Mononuclear cell (primary cell): ENCODE measurements around the gene CNOT9. TPM values are rescaled to one million over a fixed set of nuclear protein-coding genes. Genes with fewer than 3 reads are reported as not detected.
A peak's percentile ranks its signal among the peaks of the same experiment; 100 is the strongest.

ENCODE experiments used
- H3K27me3 ChIP-seq: 2 replicates; pipeline ENCODE4 v1.6.0; 2011; ENCODE audit warnings: low read length, control low read depth; ENCODE audit not compliant: insufficient read depth
- H3K4me1 ChIP-seq: 2 replicates; pipeline ENCODE4 v1.5.1; 2011; ENCODE audit warnings: mild to moderate bottlenecking, low read length, control low read depth; ENCODE audit not compliant: insufficient read depth
- H3K4me3 ChIP-seq: 2 replicates; pipeline ENCODE4 v1.5.1; 2011; ENCODE audit warnings: mild to moderate bottlenecking, low read length, moderate library complexity
- H3K9me3 ChIP-seq: 2 replicates; pipeline ENCODE4 v1.5.1; 2011; ENCODE audit warnings: low read depth, mild to moderate bottlenecking, control low read depth, low read length
- total RNA-seq: library from RNA; depleted of rRNA; stranded (reverse); fragments of >200 nt; gene quantifications from one replicate; pipeline ENCODE4 v1.2.3, GENCODE V29; 2012

The CNOT9 gene
- total RNA-seq, 1 donor = 65.9 TPM

- H3K9me3 ChIP-seq = no peaks in the 10 kb centered on the region
Observed at GRCh38 chr2:218566296-218566695, 2.3 kb upstream of the CNOT9 start.

GRCh38 chr2:218567797-218568189, 846 bp upstream of the CNOT9 start:
- Histone ChIP-seq H3K27me3 (no peaks in the 10 kb centered on the region), H3K4me1 (peaks cover 36% of the 10 kb centered on the region), H3K9me3 (no peaks in the 10 kb centered on the region), H3K4me3 (peak overlapping the region; percentile 75)

More at GRCh38 chr2:218566296-218566695, 2.3 kb upstream of the CNOT9 start:
- peaks cover 36% of the 10 kb centered on the region for H3K4me1 ChIP-seq
- no peak overlapping the region for H3K4me3 ChIP-seq
- no peaks in the 10 kb centered on the region for H3K27me3 ChIP-seq

- H3K27me3 ChIP-seq = no peaks in the 10 kb centered on the region
- peaks cover 32% of the 10 kb centered on the region for H3K4me1 ChIP-seq
- H3K4me3 ChIP-seq = peak overlapping the region; percentile 75
- H3K9me3 ChIP-seq = no peaks in the 10 kb centered on the region
Observed at GRCh38 chr2:218569038-218569431, 396 bp downstream of the CNOT9 start.

- Histone ChIP-seq H3K4me3 (peak overlapping the region; percentile 75), H3K27me3 (no peaks in the 10 kb centered on the region), H3K9me3 (no peaks in the 10 kb centered on the region), H3K4me1 (peaks cover 32% of the 10 kb centered on the region)
Observed at GRCh38 chr2:218569661-218570500, 1.2 kb downstream of the CNOT9 start.

- no peak overlapping the region for H3K4me3 ChIP-seq
- H3K4me1 ChIP-seq = peaks cover 32% of the 10 kb centered on the region
- H3K27me3 ChIP-seq = no peaks in the 10 kb centered on the region
- no peaks in the 10 kb centered on the region for H3K9me3 ChIP-seq
Observed at GRCh38 chr2:218570850-218571249, 2.2 kb downstream of the CNOT9 start.

- H3K9me3 ChIP-seq = no peaks in the 10 kb centered on the region
Observed at GRCh38 chr2:218576854-218577253, 8.2 kb downstream of the CNOT9 start.

GRCh38 chr2:218577482-218578220, 9.0 kb downstream of the CNOT9 start:
- no peaks in the 10 kb centered on the region for H3K9me3 ChIP-seq
- no peaks in the 10 kb centered on the region for H3K27me3 ChIP-seq
- H3K4me1 ChIP-seq = no peaks in the 10 kb centered on the region
- no peak overlapping the region for H3K4me3 ChIP-seq

More at GRCh38 chr2:218576854-218577253, 8.2 kb downstream of the CNOT9 start:
- H3K27me3 ChIP-seq = no peaks in the 10 kb centered on the region
- no peaks in the 10 kb centered on the region for H3K4me1 ChIP-seq
- H3K4me3 ChIP-seq = no peak overlapping the region

GRCh38 chr2:218578272-218578877, 9.7 kb downstream of the CNOT9 start:
- Histone ChIP-seq H3K9me3 (no peaks in the 10 kb centered on the region), H3K4me1 (no peaks in the 10 kb centered on the region), H3K27me3 (no peaks in the 10 kb centered on the region), H3K4me3 (no peak overlapping the region)

- H3K4me3 ChIP-seq = no peak overlapping the region
- no peaks in the 10 kb centered on the region for H3K27me3 ChIP-seq
- H3K4me1 ChIP-seq = no peaks in the 10 kb centered on the region
- H3K9me3 ChIP-seq = no peaks in the 10 kb centered on the region
Observed at GRCh38 chr2:218582076-218582475, 13.4 kb downstream of the CNOT9 start.

GRCh38 chr2:218583983-218584850, 15.6 kb downstream of the CNOT9 start:
- Histone ChIP-seq H3K27me3 (no peaks in the 10 kb centered on the region), H3K9me3 (no peaks in the 10 kb centered on the region), H3K4me1 (no peaks in the 10 kb centered on the region), H3K4me3 (no peak overlapping the region)

GRCh38 chr2:218585541-218585940, 16.9 kb downstream of the CNOT9 start:
- no peak overlapping the region for H3K4me3 ChIP-seq
- no peaks in the 10 kb centered on the region for H3K9me3 ChIP-seq
- no peaks in the 10 kb centered on the region for H3K27me3 ChIP-seq
- no peaks in the 10 kb centered on the region for H3K4me1 ChIP-seq

GRCh38 chr2:218605432-218605831, 36.8 kb downstream of the CNOT9 start:
- H3K4me3 ChIP-seq = no peak overlapping the region
- H3K4me1 ChIP-seq = no peaks in the 10 kb centered on the region
- no peaks in the 10 kb centered on the region for H3K27me3 ChIP-seq
- H3K9me3 ChIP-seq = no peaks in the 10 kb centered on the region

GRCh38 chr2:218607436-218608115, 38.9 kb downstream of the CNOT9 start, which contains the start of gene PLCD4:
Gene PLCD4, plus strand, starts transcription at chr2:218607899. Its CDS starts 7,841 bp downstream, at chr2:218615740.
- H3K9me3 ChIP-seq = no peaks in the 10 kb centered on the region
- H3K4me1 ChIP-seq = no peaks in the 10 kb centered on the region
- H3K4me3 ChIP-seq = no peak within 1 kb of the TSS
- H3K27me3 ChIP-seq = no peaks in the 10 kb centered on the region

- no peaks in the 10 kb centered on the region for H3K9me3 ChIP-seq
- H3K4me1 ChIP-seq = no peaks in the 10 kb centered on the region
- no peak overlapping the region for H3K4me3 ChIP-seq
- H3K27me3 ChIP-seq = no peaks in the 10 kb centered on the region
Observed at GRCh38 chr2:218615868-218616315, 47.3 kb downstream of the CNOT9 start.
